HEK293 (cell line): ENCODE data around the gene COL1A1.

Experiments used
- CTCF ChIA-PET: fragments of 350-600 bp; formaldehyde crosslinking; extraction: SDS; loops from one replicate; lab custom pipeline; 2021; ENCODE audit warnings: antibody characterized with exemption; lab: Yijun Ruan, JAX
- POLR2A ChIA-PET: fragments of 300-600 bp; formaldehyde crosslinking; extraction: SDS; loops from one replicate; lab custom pipeline; 2020; ENCODE audit warnings: antibody characterized with exemption, inconsistent platforms; lab: Yijun Ruan, JAX
- H3K27ac ChIP-seq: fragments of 200-500 bp; sonication (Bioruptor generic); 2 replicates; pipeline ENCODE4 v1.5.1; 2014; ENCODE audit warnings: low read depth, low read length, control low read depth, inconsistent platforms; ENCODE audit errors: extremely low read depth
- H3K36me3 ChIP-seq, 2 experiments: fragments of 200-500 bp in 1 of 2; sonication (Bioruptor generic) in 1 of 2; 1 replicate in 1 of 2; 2 replicates in 1 of 2; pipeline ENCODE4 v1.5.1; 2014 to 2017; ENCODE audit warnings: inconsistent platforms in 2 of 2, low read length in 2 of 2; ENCODE audit not compliant: control insufficient read depth in 2 of 2, insufficient read depth in 1 of 2
- H3K4me1 ChIP-seq: fragments of 200-500 bp; sonication (Bioruptor generic); 2 replicates; pipeline ENCODE4 v1.5.1; 2014; ENCODE audit warnings: mild to moderate bottlenecking, low read length, inconsistent platforms; ENCODE audit not compliant: control insufficient read depth, insufficient read depth
- H3K4me3 ChIP-seq: 2 replicates; pipeline ENCODE4 v1.5.1; 2011; ENCODE audit warnings: low read depth, mild to moderate bottlenecking, control low read depth, low read length, moderate library complexity
- H3K9me3 ChIP-seq: fragments of 200-500 bp; sonication (Bioruptor generic); 2 replicates; pipeline ENCODE4 v1.5.1; 2014; ENCODE audit warnings: low read depth, low read length, inconsistent platforms; ENCODE audit not compliant: control insufficient read depth, insufficient read depth
- GLI2 ChIP-seq: fragments of 450-650 bp; formaldehyde crosslinking; IDR thresholded peaks from 2 replicates; pipeline ENCODE4; 2017; ENCODE audit warnings: missing biosample characterization, missing genetic modification characterization, low read depth, borderline replicate concordance
- HIC1 ChIP-seq: fragments of 450-650 bp; formaldehyde crosslinking; IDR thresholded peaks from 2 replicates; pipeline ENCODE4 v1.5.1; 2016; ENCODE audit warnings: missing biosample characterization, missing genetic modification characterization
- HOXC10 ChIP-seq: sonication (generic); formaldehyde crosslinking; IDR thresholded peaks from 2 replicates; pipeline ENCODE4 v1.8.1; 2023; ENCODE audit warnings: mild to moderate bottlenecking, missing genetic modification reagents
- MYNN ChIP-seq: fragments of 450-650 bp; formaldehyde crosslinking; IDR thresholded peaks from 2 replicates; pipeline ENCODE4 v1.5.1; 2016; ENCODE audit warnings: missing biosample characterization, missing genetic modification characterization, borderline replicate concordance
- SP7 ChIP-seq: fragments of 450-650 bp; formaldehyde crosslinking; IDR thresholded peaks from 2 replicates; pipeline ENCODE4 v1.5.1; 2016; ENCODE audit warnings: missing biosample characterization, missing genetic modification characterization
- ZNF114 ChIP-seq: fragments of 450-650 bp; formaldehyde crosslinking; IDR thresholded peaks from 2 replicates; pipeline ENCODE4 v1.5.0; 2017; ENCODE audit warnings: missing biosample characterization, missing genetic modification characterization
- ZNF121 ChIP-seq: fragments of 450-650 bp; formaldehyde crosslinking; IDR thresholded peaks from 2 replicates; pipeline ENCODE4 v1.5.1; 2016; ENCODE audit warnings: missing biosample characterization, missing genetic modification characterization
- ZNF132 ChIP-seq: fragments of 450-650 bp; formaldehyde crosslinking; IDR thresholded peaks from 2 replicates; pipeline ENCODE4 v1.5.1; 2017; ENCODE audit warnings: missing biosample characterization, missing genetic modification characterization, borderline replicate concordance
- ZNF148 ChIP-seq: fragments of 450-650 bp; formaldehyde crosslinking; IDR thresholded peaks from 2 replicates; pipeline ENCODE4 v1.5.0; 2017; ENCODE audit warnings: missing biosample characterization, missing genetic modification characterization, borderline replicate concordance
- ZNF175 ChIP-seq: fragments of 450-650 bp; formaldehyde crosslinking; IDR thresholded peaks from 2 replicates; pipeline ENCODE4 v1.5.1; 2016; ENCODE audit warnings: missing biosample characterization, missing genetic modification characterization
- ZNF37A ChIP-seq: fragments of 450-650 bp; IDR thresholded peaks from 2 replicates; pipeline ENCODE4 v1.5.1; 2018; ENCODE audit warnings: missing biosample characterization, missing genetic modification characterization
- ZNF394 ChIP-seq: fragments of 450-650 bp; formaldehyde crosslinking; IDR thresholded peaks from 2 replicates; pipeline ENCODE4 v1.5.1; 2016; ENCODE audit warnings: missing biosample characterization, missing genetic modification characterization, mild to moderate bottlenecking, moderate library complexity, borderline replicate concordance
- ZNF624 ChIP-seq: fragments of 450-650 bp; formaldehyde crosslinking; IDR thresholded peaks from 2 replicates; pipeline ENCODE4 v1.5.1; 2017; ENCODE audit warnings: missing biosample characterization, missing genetic modification characterization
- TF ChIP-seq, protein P1 (sequence below): fragments of 450-650 bp; formaldehyde crosslinking; IDR thresholded peaks from 2 replicates; pipeline ENCODE4 v1.5.1; 2016; ENCODE audit warnings: missing biosample characterization, missing genetic modification characterization
- TF ChIP-seq, protein P2 (sequence below): fragments of 450-650 bp; formaldehyde crosslinking; IDR thresholded peaks from 2 replicates; pipeline ENCODE4 v1.5.1; 2016; ENCODE audit warnings: missing biosample characterization, missing genetic modification characterization
- TF ChIP-seq, protein P3 (sequence below): fragments of 450-650 bp; formaldehyde crosslinking; IDR thresholded peaks from 2 replicates; pipeline ENCODE4; 2016; ENCODE audit warnings: missing biosample characterization, missing genetic modification characterization

The COL1A1 gene

DNA sequence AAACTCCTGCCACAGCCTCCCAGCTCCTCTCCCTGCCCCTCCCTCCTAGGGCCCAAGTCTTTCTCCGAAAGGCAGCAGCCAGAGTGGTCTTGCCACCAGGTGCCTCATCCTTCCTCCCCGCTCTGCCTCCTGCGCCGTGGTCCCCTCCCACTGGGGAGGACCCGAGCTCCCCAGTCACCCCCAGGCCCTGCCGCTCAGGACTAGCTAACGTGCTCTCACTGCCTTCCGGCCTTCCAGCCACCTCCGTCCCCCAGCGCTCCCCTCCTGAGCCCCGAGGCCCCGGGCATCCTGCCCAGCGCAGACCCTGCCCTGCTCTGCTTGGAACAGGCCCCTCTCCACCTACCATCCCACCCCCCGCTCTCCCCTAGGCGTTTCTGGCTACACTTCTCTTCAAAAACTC lies 19.4 kb upstream of the COL1A1 start:
- H3K4me3 ChIP-seq, result no peak overlapping the region
- H3K36me3 ChIP-seq, result no peaks in the 10 kb centered on the region
- H3K27ac ChIP-seq, result no peak overlapping the region
- ChIA-PET CTCF (interaction anchor here (0.7 to 14.7 kb wide), 4 partner anchors 17 to 305 kb away, joined by 3 to 217 read pairs (median 4); partner anchors contain the start of gene COL1A1), POLR2A (interaction anchor here (0.5 to 1.4 kb wide), 3 partner anchors 9 to 21 kb away, joined by 3 to 5 read pairs (median 4); no protein-coding TSS in a partner anchor)
- H3K9me3 ChIP-seq, result no peaks in the 10 kb centered on the region
- H3K4me1 ChIP-seq, result 0 out of 2 replicates have a peak, but pooled peaks cover 9% of the 10 kb centered on the region
- TF ChIP-seq ZNF37A (no peak), MYNN (tag by site-specific recombination) (no peak), ZNF114 (tag by site-specific recombination) (no peak), SP7 (no peak), ZNF624 (no peak), ZNF121 (tag by site-specific recombination) (no peak), ZNF148 (no peak), GLI2 (tag by site-specific recombination) (no peak), ZNF132 (tag by site-specific recombination) (no peak), HOXC10 (CRISPR knock-in tag) (no peak), ZNF394 (tag by site-specific recombination) (no peak), ZNF175 (no peak), HIC1 (tag by site-specific recombination) (no peak)
- TF ChIP-seq, protein P1, sequence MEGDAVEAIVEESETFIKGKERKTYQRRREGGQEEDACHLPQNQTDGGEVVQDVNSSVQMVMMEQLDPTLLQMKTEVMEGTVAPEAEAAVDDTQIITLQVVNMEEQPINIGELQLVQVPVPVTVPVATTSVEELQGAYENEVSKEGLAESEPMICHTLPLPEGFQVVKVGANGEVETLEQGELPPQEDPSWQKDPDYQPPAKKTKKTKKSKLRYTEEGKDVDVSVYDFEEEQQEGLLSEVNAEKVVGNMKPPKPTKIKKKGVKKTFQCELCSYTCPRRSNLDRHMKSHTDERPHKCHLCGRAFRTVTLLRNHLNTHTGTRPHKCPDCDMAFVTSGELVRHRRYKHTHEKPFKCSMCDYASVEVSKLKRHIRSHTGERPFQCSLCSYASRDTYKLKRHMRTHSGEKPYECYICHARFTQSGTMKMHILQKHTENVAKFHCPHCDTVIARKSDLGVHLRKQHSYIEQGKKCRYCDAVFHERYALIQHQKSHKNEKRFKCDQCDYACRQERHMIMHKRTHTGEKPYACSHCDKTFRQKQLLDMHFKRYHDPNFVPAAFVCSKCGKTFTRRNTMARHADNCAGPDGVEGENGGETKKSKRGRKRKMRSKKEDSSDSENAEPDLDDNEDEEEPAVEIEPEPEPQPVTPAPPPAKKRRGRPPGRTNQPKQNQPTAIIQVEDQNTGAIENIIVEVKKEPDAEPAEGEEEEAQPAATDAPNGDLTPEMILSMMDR (tag by site-specific recombination), result no peak
- TF ChIP-seq, protein P2, sequence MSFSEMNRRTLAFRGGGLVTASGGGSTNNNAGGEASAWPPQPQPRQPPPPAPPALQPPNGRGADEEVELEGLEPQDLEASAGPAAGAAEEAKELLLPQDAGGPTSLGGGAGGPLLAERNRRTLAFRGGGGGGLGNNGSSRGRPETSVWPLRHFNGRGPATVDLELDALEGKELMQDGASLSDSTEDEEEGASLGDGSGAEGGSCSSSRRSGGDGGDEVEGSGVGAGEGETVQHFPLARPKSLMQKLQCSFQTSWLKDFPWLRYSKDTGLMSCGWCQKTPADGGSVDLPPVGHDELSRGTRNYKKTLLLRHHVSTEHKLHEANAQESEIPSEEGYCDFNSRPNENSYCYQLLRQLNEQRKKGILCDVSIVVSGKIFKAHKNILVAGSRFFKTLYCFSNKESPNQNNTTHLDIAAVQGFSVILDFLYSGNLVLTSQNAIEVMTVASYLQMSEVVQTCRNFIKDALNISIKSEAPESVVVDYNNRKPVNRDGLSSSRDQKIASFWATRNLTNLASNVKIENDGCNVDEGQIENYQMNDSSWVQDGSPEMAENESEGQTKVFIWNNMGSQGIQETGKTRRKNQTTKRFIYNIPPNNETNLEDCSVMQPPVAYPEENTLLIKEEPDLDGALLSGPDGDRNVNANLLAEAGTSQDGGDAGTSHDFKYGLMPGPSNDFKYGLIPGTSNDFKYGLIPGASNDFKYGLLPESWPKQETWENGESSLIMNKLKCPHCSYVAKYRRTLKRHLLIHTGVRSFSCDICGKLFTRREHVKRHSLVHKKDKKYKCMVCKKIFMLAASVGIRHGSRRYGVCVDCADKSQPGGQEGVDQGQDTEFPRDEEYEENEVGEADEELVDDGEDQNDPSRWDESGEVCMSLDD, result no peak
- TF ChIP-seq, protein P3, sequence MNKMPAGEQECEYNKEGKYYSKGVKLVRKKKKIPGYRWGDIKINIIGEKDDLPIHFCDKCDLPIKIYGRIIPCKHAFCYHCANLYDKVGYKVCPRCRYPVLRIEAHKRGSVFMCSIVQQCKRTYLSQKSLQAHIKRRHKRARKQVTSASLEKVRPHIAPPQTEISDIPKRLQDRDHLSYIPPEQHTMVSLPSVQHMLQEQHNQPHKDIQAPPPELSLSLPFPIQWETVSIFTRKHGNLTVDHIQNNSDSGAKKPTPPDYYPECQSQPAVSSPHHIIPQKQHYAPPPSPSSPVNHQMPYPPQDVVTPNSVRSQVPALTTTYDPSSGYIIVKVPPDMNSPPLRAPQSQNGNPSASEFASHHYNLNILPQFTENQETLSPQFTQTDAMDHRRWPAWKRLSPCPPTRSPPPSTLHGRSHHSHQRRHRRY, result no peak
